Measurements from ENCODE around the gene CDK9. TPM values are rescaled to one million over a fixed set of nuclear protein-coding genes. Genes with fewer than 3 reads are reported as not detected.

The CDK9 gene
- total RNA-seq, 6 experiments from 2014 or later: 49.4 to 107 (median 54.5) TPM

GRCh38 chr9:127828262-127829031 lies 42.6 kb downstream of the CDK9 start:
- Histone ChIP-seq H3K9me3 (no peaks in the 10 kb centered on the region), H3K27ac (peak overlapping the region in 2 of 3 donors; percentile 13 to 20), H3K4me1 (peaks cover 0 to 30% (median 15%) of the 10 kb centered on the region in 4 donors), H3K27me3 (no peaks in the 10 kb centered on the region), H3K36me3 (peaks cover 0 to 5% (median 0%) of the 10 kb centered on the region in 4 donors), H3K4me3 (peak overlapping the region in 2 of 3 donors; percentile 26 to 34)
- DNase-seq: peak; percentile 83 to 90 (median 88)
- peak; percentile 73 to 82 (median 76) for ATAC-seq
- peak in 2 of 4 donors; percentile 8 to 13 for TF ChIP-seq CTCF (IDR thresholded peaks at IDR 0.05)
- TF ChIP-seq POLR2A (IDR thresholded peaks at IDR 0.05): peak; percentile 87
- intact Hi-C loops (cut with DNase I): no loop called here
- WGBS (ENCODE audit: insufficient coverage, low coverage, low lambda C conversion rate, missing lambda C conversion rate): 26% methylated on average over 8 of the region's 34 CpGs

- DNase-seq (no peak), ATAC-seq (no peak)
- no peaks in the 10 kb centered on the region for H3K27me3 ChIP-seq
- TF ChIP-seq CTCF (IDR thresholded peaks at IDR 0.05): no peak
- no peak for TF ChIP-seq POLR2A (IDR thresholded peaks at IDR 0.05)
- H3K9me3 ChIP-seq: no peaks in the 10 kb centered on the region
- H3K36me3 ChIP-seq: peaks cover 0 to 5% (median 0%) of the 10 kb centered on the region in 4 donors
- H3K27ac ChIP-seq: peak overlapping the region in 2 of 3 donors; percentile 13 to 20
- H3K4me3 ChIP-seq: no peak overlapping the region
- H3K4me1 ChIP-seq: peaks cover 0 to 30% (median 15%) of the 10 kb centered on the region in 4 donors
- 55% methylated on average over 3 of the region's 6 CpGs for WGBS (ENCODE audit: insufficient coverage, low coverage, low lambda C conversion rate, missing lambda C conversion rate)
- intact Hi-C loops (cut with DNase I): no loop called here
Observed at GRCh38 chr9:127829205-127829906, 43.5 kb downstream of the CDK9 start.

GRCh38 chr9:127832248-127832647 lies 46.4 kb downstream of the CDK9 start:
- H3K27ac ChIP-seq: peak overlapping the region in 1 of 3 donors; percentile 0
- H3K4me1 ChIP-seq: peaks cover 0 to 23% (median 9%) of the 10 kb centered on the region in 4 donors
- intact Hi-C loops (cut with DNase I): no loop called here
- no peaks in the 10 kb centered on the region for H3K9me3 ChIP-seq
- peak in 1 of 4 donors; percentile 36 for ATAC-seq
- H3K4me3 ChIP-seq: no peak overlapping the region
- H3K36me3 ChIP-seq: no peaks in the 10 kb centered on the region
- TF ChIP-seq CTCF (IDR thresholded peaks at IDR 0.05): no peak
- no peak for TF ChIP-seq POLR2A (IDR thresholded peaks at IDR 0.05)
- no peaks in the 10 kb centered on the region for H3K27me3 ChIP-seq
- DNase-seq: no peak
- 62% methylated on average over 6 of the region's 7 CpGs for WGBS (ENCODE audit: insufficient coverage, low coverage, low lambda C conversion rate, missing lambda C conversion rate)

- H3K36me3 ChIP-seq: no peaks in the 10 kb centered on the region
- H3K27ac ChIP-seq: peak overlapping the region in 1 of 3 donors; percentile 61
- no peak for DNase-seq
- H3K4me1 ChIP-seq: peaks cover 0 to 25% (median 13%) of the 10 kb centered on the region in 4 donors
- no peak for ATAC-seq
- H3K4me3 ChIP-seq: no peak overlapping the region
- intact Hi-C loops (cut with DNase I): no loop called here
- no peaks in the 10 kb centered on the region for H3K27me3 ChIP-seq
- 30% methylated on average over 1 of the region's 1 CpG for WGBS (ENCODE audit: insufficient coverage, low coverage, low lambda C conversion rate, missing lambda C conversion rate)
- H3K9me3 ChIP-seq: no peaks in the 10 kb centered on the region
- TF ChIP-seq POLR2A (IDR thresholded peaks at IDR 0.05) (no peak), CTCF (IDR thresholded peaks at IDR 0.05) (no peak)
Observed at GRCh38 chr9:127833555-127833954, 47.7 kb downstream of the CDK9 start.

All from right lobe of liver (tissue), 6 donors.